Stimulated activated CD4-positive, alpha-beta T cell treated with anti-CD3 and anti-CD28 coated beads, Interleukin-1b, Interleukin-23, amount 100 ng/mL, for 24 hours (primary cell): Measurements from ENCODE around the gene EFCAB5.

Source experiments
- DNase-seq, 4 experiments: peaks; one replicate each; pipeline ENCODE4 v3.0.0-alpha.2; 2020; ENCODE audit warnings: low read depth in 4 of 4, low spot score in 1 of 4

Gene EFCAB5

DNA sequence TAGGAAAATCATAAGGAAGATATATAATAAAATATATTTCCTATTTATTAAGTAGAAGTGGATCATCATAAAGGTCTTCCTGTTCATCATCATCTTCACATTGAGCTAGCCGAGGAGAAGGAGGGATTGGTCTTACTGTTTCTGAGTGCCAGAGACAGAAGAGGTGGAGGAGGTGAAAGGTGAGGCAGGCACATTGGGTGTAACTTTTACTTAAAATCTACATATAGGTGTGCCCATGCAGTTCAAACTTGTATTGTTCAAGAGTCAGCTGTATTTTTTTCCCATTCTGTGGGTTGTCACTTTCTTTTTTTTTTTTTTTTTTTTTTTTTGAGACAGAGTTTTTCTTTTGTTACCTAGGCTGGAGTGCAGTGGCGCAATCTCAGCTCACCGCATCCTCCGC lies 210.0 kb downstream of the EFCAB5 start:
- no peak for DNase-seq

- no peak for DNase-seq
Observed at GRCh38 chr17:30153463-30153862, 212.0 kb downstream of the EFCAB5 start.

DNA sequence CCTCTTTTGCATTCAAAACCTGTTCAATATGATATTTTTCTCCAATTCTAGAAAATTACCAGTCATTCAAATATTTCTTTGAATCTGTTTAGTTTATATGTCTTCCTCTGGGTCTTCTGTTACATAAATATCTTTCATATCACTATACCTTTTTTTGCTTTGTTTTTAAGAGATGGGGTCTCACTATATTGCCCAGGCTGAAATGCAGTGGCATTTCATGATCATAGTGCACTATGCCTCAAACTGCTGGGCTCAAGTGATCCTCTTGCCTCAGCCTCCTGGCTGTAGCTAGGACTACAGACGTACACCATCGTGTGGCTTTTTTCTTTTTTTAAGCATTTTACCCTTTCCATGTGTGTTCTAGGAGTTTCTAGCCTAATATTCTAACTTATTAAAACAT lies 214.0 kb downstream of the EFCAB5 start:
- no peak for DNase-seq
